Measurements from ENCODE around the gene ADGRB3.

ADGRB3 gene

GRCh38 chr6:68634726-68635411 is at the start of gene ADGRB3:
Gene ADGRB3 (plus strand): TSS chr6:68635282. CDS start chr6:68638676, 3,394 bp downstream.
- DNase-seq, result peak; percentile 74

- DNase-seq, result no peak
These were observed 41.5 kb upstream of the ADGRB3 start for GRCh38 chr6:68593558-68593957.

- DNase-seq, result no peak
These were observed 37.4 kb upstream of the ADGRB3 start for GRCh38 chr6:68597642-68598041.

GRCh38 chr6:68615938-68616337 is 19.1 kb upstream of the ADGRB3 start:
- no peak for DNase-seq

- no peak for DNase-seq
These were observed 9.1 kb upstream of the ADGRB3 start for GRCh38 chr6:68625998-68626397.

- DNase-seq, result no peak
These were observed 6.9 kb upstream of the ADGRB3 start for GRCh38 chr6:68628161-68628560.

GRCh38 chr6:68632734-68633133 is 2.3 kb upstream of the ADGRB3 start:
- DNase-seq, result no peak

GRCh38 chr6:68633281-68633971 is 1.7 kb upstream of the ADGRB3 start:
- DNase-seq, result no peak

GRCh38 chr6:68633972-68634725 is 933 bp upstream of the ADGRB3 start:
- DNase-seq, result no peak

- no peak for DNase-seq
These were observed 277 bp downstream of the ADGRB3 start for GRCh38 chr6:68635412-68635705.

- peak; percentile 5 for DNase-seq
These were observed 828 bp downstream of the ADGRB3 start for GRCh38 chr6:68635706-68636513.

GRCh38 chr6:68636666-68637065 is 1.6 kb downstream of the ADGRB3 start:
- no peak for DNase-seq

GRCh38 chr6:68637071-68637470 is 2.0 kb downstream of the ADGRB3 start:
- no peak for DNase-seq

- no peak for DNase-seq
These were observed 2.7 kb downstream of the ADGRB3 start for GRCh38 chr6:68637782-68638181.

GRCh38 chr6:68638230-68638900 is 3.3 kb downstream of the ADGRB3 start:
- peak; percentile 38 for DNase-seq

GRCh38 chr6:68639211-68639610 is 4.1 kb downstream of the ADGRB3 start:
- DNase-seq, result no peak

- no peak for DNase-seq
These were observed 4.9 kb downstream of the ADGRB3 start for GRCh38 chr6:68639826-68640490.

GRCh38 chr6:68640491-68640835 is 5.4 kb downstream of the ADGRB3 start:
- DNase-seq, result no peak

GRCh38 chr6:68641172-68641571 is 6.1 kb downstream of the ADGRB3 start:
- DNase-seq, result no peak

GRCh38 chr6:68642081-68642480 is 7.0 kb downstream of the ADGRB3 start:
- DNase-seq, result no peak

GRCh38 chr6:68642977-68643376 is 7.9 kb downstream of the ADGRB3 start:
- DNase-seq, result no peak

GRCh38 chr6:68649669-68650068 is 14.6 kb downstream of the ADGRB3 start:
- no peak for DNase-seq
